Activated effector memory CD4-positive, alpha-beta T cell treated with anti-CD3 and anti-CD28 coated beads, Interleukin-2, amount 50 U/mL, for 16 hours (primary cell): ENCODE measurements around the gene AKT1.

Experiments
- DNase-seq: peaks from one replicate; pipeline ENCODE4 v3.0.0-alpha.2; 2020

AKT1 gene

DNA sequence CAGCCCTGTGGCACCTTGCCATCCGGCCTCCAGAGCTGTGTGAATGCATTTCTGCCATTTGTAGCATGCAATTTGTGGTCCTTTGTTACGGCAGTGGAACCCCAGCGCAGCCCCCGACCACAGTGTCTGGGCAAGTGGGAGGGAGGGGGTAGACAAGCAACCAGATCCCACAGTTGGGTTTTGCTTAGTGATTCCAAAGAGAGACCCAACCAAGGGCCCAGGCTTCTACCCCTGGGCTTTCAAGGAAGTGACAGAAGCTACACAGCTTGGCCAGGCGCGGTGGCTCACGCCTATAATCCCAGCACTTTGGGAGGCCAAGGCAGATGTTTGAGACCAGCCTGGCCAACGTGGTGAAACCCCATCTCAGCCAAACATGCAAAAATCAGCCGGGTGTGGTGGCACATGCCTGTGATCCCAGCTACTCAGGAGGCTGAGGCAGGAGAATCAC lies 23.2 kb upstream of the AKT1 start:
- peak; percentile 58 for DNase-seq

GRCh38 chr14:104817930-104818713 lies 22.6 kb upstream of the AKT1 start:
- peak; percentile 51 for DNase-seq

GRCh38 chr14:104816616-104816884 lies 21.0 kb upstream of the AKT1 start:
- no peak for DNase-seq

DNA sequence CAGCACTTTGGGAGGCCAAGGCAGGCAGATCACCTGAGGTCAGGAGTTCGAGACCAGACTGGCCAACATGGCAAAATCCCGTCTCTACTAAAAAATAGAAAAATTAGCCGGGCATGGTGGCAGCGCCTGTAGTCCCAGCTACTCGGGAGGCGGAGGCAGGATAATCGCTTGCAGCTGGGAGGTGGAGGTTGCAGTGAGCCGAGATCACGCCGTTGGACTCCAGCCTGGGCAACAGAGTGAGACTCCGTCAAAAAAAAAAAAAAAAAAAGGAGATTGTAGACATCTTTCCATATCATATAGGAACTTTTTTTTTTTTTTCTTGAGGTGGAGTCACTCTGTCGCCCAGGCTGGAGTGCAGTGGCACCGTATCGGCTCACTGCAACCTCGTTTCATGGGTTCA lies 19.2 kb upstream of the AKT1 start:
- DNase-seq, result peak; percentile 31

- peak; percentile 50 for DNase-seq
Measured at GRCh38 chr14:104813286-104813685, 17.7 kb upstream of the AKT1 start.

DNA sequence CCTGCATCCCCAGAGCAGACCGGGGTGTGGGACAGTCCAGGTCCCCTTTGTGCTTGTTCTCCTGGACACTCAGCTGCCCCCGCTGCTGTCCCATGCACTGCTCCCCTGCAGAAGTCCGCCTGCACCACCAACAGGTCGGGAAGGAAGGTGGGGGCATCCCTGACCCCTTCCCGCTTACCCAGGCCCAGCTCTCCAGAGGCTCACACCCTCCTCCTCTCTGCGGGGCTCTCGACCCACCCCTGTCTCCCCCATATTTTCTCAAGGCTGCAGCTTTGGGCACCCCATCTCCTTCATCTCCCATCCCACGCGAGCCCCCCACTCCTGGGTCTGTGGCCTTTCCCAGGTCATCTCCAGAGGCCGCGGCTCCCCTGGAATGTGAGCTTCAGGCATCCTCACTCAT lies 14.8 kb upstream of the AKT1 start:
- no peak for DNase-seq

DNA sequence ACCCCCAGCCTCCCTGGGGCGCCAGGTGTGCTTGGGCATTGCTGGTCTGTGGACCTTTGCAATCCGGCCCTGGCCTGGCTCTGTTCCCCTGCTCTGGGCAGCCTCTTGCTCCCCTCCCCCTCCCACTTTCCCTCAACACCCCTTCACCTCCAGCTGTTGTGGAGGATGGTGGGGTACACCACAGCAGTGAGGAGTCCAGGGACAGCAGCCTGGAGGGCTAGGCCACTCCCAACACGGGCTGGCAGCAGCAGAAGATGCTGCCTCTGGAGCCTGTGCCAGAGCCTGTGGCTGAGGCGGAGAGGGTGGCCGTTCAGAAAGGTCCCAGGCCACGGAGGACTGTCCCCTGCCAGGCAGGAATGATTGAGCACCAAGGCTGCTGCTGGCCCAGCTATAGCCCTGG lies 12.9 kb upstream of the AKT1 start:
- DNase-seq, result no peak

- DNase-seq, result no peak
Measured at GRCh38 chr14:104806625-104807465, 11.3 kb upstream of the AKT1 start.

- no peak for DNase-seq
Measured at GRCh38 chr14:104805941-104806624, 10.5 kb upstream of the AKT1 start.

DNA sequence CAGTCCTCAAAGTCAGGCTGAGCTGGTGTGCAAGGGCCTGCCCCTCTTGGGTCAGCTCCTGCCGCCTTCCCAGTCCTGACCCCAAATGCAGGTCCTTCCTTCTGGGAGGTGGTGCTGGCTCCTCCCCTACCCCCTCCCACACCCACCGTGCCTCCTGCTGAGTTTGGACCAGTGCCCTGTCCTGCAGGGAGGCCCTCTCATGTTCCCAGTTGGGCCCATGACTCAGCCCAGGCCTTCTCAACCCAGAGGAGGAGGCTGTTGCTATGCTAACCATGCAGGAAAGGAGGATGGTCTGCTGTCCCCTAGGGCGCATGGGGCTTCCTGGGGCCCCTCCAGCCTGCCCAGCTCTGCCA lies 9.8 kb upstream of the AKT1 start:
- no peak for DNase-seq

GRCh38 chr14:104804481-104805325 lies 9.2 kb upstream of the AKT1 start:
- DNase-seq, result no peak

- DNase-seq, result no peak
Measured at GRCh38 chr14:104803912-104804410, 8.4 kb upstream of the AKT1 start.

DNA sequence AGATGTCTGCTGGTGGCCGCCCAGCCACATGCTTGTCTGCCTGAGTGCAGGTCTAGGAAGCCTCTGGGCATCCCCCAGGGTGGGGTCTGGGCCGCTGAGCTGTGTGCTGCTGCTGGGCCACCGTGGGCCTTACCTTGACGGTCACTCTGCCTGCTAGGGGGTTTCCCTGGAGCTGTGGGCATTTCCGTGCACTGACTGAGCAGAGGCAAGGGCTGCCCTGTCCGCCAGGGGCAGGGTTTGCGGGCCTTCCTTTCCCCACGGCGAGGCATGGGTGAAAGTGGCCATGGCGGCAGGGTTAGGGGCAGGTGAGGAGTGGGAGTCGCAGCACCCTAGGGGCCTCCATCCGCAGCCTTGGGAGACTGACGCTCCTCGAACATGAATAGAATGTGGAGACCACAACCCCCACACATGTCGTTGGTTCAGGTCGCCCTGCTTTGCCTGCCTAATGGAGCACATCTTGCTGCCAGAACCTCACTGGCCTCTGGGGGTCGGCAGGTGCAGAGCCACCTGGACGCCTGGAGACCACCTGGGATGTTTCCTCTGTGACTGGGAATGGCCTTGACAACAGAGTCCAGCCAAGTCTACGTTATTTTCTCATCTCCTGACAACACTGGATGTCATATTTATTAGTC lies 7.8 kb upstream of the AKT1 start:
- DNase-seq, result no peak

DNA sequence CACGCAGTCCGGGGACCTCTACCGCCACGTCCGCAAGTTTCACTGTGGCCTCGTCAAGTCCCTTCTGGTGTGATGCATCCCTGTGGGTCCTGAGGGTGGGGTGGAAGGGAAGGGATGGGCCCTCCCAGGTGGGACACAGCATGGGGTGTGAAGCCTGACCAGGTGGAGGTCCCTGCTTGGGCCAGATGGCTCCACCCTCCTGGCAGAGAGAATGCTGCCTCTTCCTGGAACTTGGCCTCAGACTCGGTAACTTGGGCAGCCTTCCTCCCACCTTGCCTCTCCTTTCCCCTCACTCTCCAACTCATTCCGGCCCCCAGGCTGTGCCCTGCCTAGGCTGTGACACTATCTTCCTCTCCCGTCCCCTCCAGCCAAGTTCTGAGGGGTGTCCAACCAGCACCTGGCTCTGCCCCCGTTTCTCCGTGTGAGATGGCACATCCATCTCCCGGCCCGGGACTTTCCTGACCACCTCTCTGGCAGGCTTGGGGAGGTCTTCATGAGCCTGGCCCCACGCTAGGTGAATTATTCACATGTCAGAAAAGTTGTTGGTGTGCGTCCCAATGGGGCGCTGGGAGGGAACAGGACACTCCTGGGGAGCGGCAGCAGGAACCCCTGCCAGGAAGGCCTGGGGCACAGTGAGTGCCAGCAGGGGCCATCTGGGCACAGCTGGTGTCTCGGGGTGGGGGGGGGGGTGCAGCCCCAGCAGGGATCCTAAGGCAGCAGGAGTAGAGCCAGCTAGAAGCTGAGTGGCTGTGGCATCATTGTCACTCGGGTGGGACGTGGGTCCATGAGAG lies 7.0 kb upstream of the AKT1 start:
- DNase-seq, result no peak

DNA sequence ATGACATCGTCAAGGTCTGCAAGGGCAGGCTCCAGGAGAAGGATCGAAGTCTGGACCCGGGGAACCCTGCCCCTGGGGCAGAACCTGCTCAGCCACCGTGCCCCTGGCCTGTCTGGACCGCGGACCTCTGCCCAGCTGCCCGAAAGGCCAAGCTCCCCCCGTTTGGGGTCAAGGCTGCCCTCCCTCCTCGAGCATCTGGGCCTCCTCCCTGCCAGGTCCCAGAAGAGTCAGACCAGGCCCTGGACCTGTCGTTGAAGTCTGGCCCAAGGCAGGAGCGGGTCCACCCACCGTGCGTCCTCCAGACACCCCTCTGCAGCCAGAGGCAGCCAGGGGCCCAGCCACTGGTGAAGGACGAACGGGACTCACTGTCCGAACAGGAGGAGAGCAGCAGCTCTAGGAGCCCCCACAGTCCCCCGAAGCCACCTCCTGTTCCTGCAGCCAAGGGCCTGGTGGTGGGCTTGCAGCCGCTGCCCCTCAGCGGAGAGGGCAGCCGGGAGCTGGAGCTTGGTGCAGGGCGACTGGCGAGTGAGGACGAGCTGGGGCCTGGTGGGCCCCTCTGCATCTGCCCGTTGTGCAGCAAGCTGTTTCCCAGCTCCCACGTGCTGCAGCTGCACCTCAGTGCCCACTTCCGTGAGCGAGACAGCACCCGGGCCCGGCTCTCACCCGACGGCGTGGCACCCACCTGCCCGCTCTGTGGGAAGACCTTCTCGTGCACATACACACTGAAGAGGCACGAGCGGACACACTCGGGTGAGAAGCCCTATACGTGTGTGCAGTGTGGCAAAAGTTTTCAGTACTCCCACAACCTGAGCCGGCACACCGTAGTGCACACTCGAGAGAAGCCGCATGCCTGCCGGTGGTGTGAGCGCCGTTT lies 6.2 kb upstream of the AKT1 start:
- DNase-seq, result no peak

DNA sequence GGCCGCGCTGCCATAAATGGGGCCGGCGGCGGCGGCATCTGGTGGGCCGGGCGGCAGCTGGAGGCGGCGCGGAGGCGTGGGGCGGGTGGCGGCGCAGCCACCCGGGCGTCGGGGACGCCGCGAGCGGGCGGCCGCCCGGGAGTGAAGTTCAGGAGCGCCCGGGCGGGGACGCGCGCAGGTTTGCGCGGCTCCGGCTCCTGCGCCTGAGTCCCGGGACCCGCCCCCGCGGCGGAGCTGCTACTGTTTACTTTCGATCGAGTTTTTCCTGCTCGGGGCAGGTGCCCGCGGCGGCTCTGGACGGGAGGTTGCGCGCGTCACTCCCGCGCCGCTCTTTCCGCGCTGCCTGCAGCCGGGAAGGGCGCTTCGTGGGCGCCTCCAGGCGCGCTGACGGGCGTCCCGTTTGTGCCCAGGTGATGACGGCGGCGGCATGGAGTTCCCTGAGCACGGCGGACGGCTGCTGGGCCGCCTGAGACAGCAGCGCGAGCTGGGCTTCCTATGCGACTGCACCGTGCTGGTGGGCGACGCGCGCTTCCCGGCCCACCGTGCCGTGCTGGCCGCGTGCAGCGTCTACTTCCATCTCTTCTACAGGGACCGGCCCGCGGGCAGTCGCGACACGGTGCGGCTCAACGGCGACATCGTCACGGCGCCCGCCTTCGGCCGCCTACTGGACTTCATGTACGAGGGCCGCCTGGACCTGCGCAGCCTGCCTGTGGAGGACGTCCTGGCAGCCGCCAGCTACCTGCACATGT lies 5.4 kb upstream of the AKT1 start, which contains the start of gene ZBTB42:
Gene ZBTB42 (plus strand): TSS at position 331 of the 749 bp plus-strand sequence. CDS start 97 bp downstream, at position 428.
- DNase-seq, result peak; percentile 90

- DNase-seq, result peak; percentile 93
Measured at GRCh38 chr14:104800015-104800770, 4.6 kb upstream of the AKT1 start.

GRCh38 chr14:104799244-104800014 lies 3.9 kb upstream of the AKT1 start:
- no peak for DNase-seq
